Neural crest cell (in vitro differentiated cells): ENCODE measurements around the gene MIER2. TPM values are rescaled to one million over a fixed set of nuclear protein-coding genes. Genes with fewer than 3 reads are reported as not detected.

Source experiments
- DNase-seq: peaks from one replicate; pipeline ENCODE4 v3.0.0; 2021; ENCODE audit warnings: low read depth, mixed read lengths, low spot score
- H3K27ac Mint-ChIP-seq: one replicate; pipeline ENCODE4 v1.8.0; 2021; ENCODE audit warnings: mild to moderate bottlenecking, mixed read lengths; ENCODE audit not compliant: unreplicated experiment
- H3K27me3 Mint-ChIP-seq: 2 replicates; pipeline ENCODE4 v1.8.0; 2021; ENCODE audit warnings: low read depth, mild to moderate bottlenecking, mixed read lengths
- H3K36me3 Mint-ChIP-seq: 2 replicates; pipeline ENCODE4 v1.8.0; 2021; ENCODE audit warnings: low read depth, mild to moderate bottlenecking, mixed read lengths
- H3K4me1 Mint-ChIP-seq: 2 replicates; pipeline ENCODE4 v1.8.0; 2021; ENCODE audit warnings: mixed read lengths
- H3K4me3 Mint-ChIP-seq: one replicate; pipeline ENCODE4 v1.8.0; 2021; ENCODE audit warnings: mild to moderate bottlenecking, mixed read lengths
- H3K9me3 Mint-ChIP-seq: 2 replicates; pipeline ENCODE4 v1.8.0; 2021; ENCODE audit warnings: mixed read lengths
- total RNA-seq: library from RNA; stranded (reverse); gene quantifications from 2 replicates; pipeline ENCODE4 v1.2.1, GENCODE V29; 2021
- TF ChIP-seq, protein P1 (sequence below): fragments of 200-600 bp; sonication (generic); conservative IDR thresholded peaks from 2 replicates; pipeline ENCODE4 v1.5.0; 2021; ENCODE audit warnings: antibody characterized with exemption, mild to moderate bottlenecking

Gene MIER2
- total RNA-seq, 1 donor from 2014 or later = 45.8 TPM

DNA sequence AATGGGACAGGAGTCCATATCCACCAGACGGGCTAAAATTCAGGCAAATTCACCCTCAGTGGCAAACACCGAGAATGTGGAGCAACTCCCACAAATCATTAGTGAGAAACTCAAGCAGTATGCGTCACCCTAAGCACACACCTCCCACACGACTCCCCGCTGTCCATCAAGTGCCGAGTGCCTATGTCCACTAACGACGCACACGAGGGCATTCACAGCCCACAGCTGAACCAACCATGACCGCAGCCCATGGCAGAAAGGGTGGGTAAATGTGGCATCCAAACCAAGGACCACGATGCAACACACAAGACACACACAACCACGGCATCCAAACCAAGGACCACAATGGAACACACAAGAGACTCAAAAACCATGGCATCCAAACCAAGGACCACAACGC, 22.0 kb downstream of the MIER2 start:
- Mint-ChIP-seq H3K9me3 (no peaks in the 10 kb centered on the region), H3K4me3 (no peak overlapping the region), H3K27ac (no peak overlapping the region), H3K4me1 (no peaks in the 10 kb centered on the region), H3K36me3 (peaks cover 38% of the 10 kb centered on the region), H3K27me3 (no peaks in the 10 kb centered on the region)
- TF ChIP-seq, protein P1, sequence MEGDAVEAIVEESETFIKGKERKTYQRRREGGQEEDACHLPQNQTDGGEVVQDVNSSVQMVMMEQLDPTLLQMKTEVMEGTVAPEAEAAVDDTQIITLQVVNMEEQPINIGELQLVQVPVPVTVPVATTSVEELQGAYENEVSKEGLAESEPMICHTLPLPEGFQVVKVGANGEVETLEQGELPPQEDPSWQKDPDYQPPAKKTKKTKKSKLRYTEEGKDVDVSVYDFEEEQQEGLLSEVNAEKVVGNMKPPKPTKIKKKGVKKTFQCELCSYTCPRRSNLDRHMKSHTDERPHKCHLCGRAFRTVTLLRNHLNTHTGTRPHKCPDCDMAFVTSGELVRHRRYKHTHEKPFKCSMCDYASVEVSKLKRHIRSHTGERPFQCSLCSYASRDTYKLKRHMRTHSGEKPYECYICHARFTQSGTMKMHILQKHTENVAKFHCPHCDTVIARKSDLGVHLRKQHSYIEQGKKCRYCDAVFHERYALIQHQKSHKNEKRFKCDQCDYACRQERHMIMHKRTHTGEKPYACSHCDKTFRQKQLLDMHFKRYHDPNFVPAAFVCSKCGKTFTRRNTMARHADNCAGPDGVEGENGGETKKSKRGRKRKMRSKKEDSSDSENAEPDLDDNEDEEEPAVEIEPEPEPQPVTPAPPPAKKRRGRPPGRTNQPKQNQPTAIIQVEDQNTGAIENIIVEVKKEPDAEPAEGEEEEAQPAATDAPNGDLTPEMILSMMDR = no peak
- DNase-seq = no peak

DNA sequence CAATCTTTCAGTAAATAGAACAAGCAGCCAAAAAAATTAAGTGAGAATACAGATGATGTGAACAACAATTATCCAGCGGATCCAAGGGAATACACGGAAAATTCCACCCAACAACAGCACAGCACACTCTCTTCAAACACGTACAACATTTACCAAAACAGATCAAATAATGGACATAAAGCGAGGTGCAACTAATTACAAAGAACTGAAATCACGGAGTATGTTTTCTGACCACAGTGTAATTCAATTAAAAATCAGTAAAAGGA, 26.2 kb downstream of the MIER2 start:
- Mint-ChIP-seq H3K4me1 (no peaks in the 10 kb centered on the region), H3K9me3 (no peaks in the 10 kb centered on the region), H3K27me3 (no peaks in the 10 kb centered on the region), H3K4me3 (no peak overlapping the region), H3K27ac (no peak overlapping the region), H3K36me3 (peaks cover 48% of the 10 kb centered on the region)
- TF ChIP-seq, protein P1 = no peak
- DNase-seq = no peak

DNA sequence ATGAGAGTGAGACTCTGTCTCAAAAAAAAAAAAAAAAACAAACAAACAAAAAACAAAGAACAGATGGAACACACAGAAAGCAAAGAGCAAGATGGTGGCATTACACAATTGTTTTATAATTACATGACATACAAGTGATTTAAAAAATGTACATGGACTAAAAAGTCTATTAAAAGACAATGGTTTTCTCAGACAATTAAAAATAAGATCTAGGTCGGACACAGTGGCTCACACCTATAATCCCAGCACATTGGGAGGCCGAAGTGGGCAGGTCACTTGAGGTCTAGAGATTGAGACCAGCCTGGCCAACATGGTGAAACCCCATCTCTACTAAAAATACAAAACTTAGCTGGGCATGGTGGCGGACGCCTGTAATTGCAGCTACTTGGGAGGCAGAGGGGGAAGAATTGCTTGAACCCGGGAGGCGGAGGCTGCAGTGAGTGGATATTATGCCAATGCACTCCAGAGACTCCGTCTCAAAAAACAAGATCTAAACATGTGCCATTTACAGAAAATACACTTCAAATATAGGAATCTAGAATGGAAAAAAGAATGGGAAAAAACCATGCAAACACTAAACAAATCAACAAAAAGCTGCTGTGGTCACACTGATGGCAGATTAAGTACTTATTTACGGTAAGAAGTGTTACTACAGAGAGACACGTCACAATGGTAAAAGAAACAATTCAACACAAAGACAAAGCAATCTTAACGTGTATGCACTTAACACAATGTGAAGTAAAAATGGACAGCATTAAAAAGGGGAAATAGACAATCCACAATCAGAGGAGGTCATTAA, 26.7 kb downstream of the MIER2 start:
- Mint-ChIP-seq H3K4me1 (no peaks in the 10 kb centered on the region), H3K4me3 (no peak overlapping the region), H3K9me3 (no peaks in the 10 kb centered on the region), H3K36me3 (peaks cover 48% of the 10 kb centered on the region), H3K27me3 (no peaks in the 10 kb centered on the region), H3K27ac (no peak overlapping the region)
- DNase-seq = no peak
- TF ChIP-seq, protein P1 = peak; percentile 39

DNA sequence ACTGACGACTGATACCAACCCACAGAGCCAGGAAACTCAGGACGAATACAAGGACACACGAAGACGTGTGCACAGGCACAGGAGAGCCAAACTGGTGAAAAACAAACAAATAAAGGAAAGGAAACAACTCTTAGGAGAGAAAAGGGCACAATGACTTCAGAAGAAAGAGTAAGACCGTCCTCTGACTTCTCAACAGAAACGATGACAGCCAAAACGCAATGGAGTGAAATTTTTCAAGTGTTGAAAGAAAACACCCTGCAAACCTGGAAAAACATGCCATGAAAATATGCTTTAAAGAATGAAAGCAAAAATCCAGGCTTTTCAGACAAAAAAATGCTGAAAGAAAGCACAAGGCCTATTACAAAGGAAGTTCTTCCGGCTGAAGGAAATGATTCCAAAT, 28.8 kb downstream of the MIER2 start:
- no peak for DNase-seq
- Mint-ChIP-seq H3K27me3 (no peaks in the 10 kb centered on the region), H3K36me3 (peaks cover 40% of the 10 kb centered on the region), H3K4me3 (no peak overlapping the region), H3K4me1 (no peaks in the 10 kb centered on the region), H3K9me3 (no peaks in the 10 kb centered on the region), H3K27ac (no peak overlapping the region)
- TF ChIP-seq, protein P1 = no peak

DNA sequence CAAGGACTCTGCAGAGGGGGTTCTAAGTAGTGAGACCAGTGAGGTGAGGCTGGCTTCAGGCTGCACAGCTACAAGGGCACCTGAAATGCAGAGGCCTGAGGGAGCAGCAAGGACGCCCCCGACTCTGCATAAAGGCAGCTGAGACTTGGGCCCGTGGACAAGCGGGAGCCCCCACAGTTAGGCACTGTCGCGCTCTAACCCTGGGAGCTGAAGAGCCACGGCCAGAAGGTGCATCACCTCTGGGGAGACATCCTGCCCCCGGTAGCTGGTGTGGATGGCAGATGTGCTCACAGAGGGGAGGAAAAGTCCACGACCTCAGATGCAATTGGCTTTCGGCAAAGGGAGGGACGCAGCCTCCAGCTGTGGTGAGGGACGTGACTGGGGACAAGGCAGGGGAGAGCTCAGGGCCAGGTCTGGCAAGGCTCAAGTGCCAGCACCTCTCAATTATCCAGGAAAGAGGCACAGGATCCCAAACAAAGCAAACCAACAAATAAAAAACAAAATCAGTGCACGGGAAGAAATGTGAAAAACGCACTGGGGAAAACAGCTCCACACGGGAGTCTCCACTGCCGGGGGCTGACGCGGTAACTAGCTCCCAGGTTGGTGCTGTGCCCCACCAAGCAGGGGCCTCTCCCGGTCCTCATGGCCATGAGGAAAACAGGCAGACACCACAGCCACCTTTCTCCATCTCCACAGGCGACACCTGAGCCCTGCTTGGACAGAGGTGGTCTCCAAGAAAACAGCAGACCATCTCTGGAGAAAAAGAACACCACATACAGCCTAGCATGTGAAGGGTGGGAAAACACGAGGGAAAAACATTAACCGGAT, 30.4 kb downstream of the MIER2 start:
- no peaks in the 10 kb centered on the region for H3K9me3 Mint-ChIP-seq
- no peaks in the 10 kb centered on the region for H3K4me1 Mint-ChIP-seq
- H3K27me3 Mint-ChIP-seq = no peaks in the 10 kb centered on the region
- TF ChIP-seq, protein P1 = no peak
- DNase-seq = no peak
- peaks cover 29% of the 10 kb centered on the region for H3K36me3 Mint-ChIP-seq
- no peak overlapping the region for H3K4me3 Mint-ChIP-seq
- H3K27ac Mint-ChIP-seq = peak overlapping the region; percentile 71
